HepG2 (cell line): ENCODE results near the gene ATG7. TPM values are rescaled to one million over a fixed set of nuclear protein-coding genes. Genes with fewer than 3 reads are reported as not detected.

Experiments
- FOXK2 ChIP-seq: fragments of 450-650 bp; IDR thresholded peaks from 2 replicates; pipeline ENCODE4 v1.6.1; 2016
- HNRNPH1 ChIP-seq: fragments of 200-400 bp; formaldehyde crosslinking; optimal IDR thresholded peaks from 2 replicates; pipeline ENCODE3; 2017; ENCODE audit warnings: mild to moderate bottlenecking, low read depth, low read length
- MXI1 ChIP-seq: IDR thresholded peaks from 3 replicates; pipeline ENCODE4 v1.6.1; 2012; ENCODE audit warnings: low read depth, low read length, inconsistent platforms, borderline replicate concordance
- RELA ChIP-seq: sonication (generic); formaldehyde crosslinking; IDR thresholded peaks from 2 replicates; pipeline ENCODE4 v1.4.0; 2020; ENCODE audit warnings: missing genetic modification reagents
- RXRA ChIP-seq: sonication (generic); formaldehyde crosslinking; IDR thresholded peaks from 2 replicates; pipeline ENCODE4 v1.5.1; 2020; ENCODE audit warnings: missing genetic modification reagents
- SNAPC2 ChIP-seq: sonication (generic); formaldehyde crosslinking; IDR thresholded peaks from 2 replicates; pipeline ENCODE4 v1.8.1; 2022; ENCODE audit warnings: mild to moderate bottlenecking, missing genetic modification reagents
- ZBTB21 ChIP-seq: sonication (generic); formaldehyde crosslinking; IDR thresholded peaks from 2 replicates; pipeline ENCODE4 v1.4.0; 2020; ENCODE audit warnings: missing genetic modification reagents
- ZKSCAN5 ChIP-seq: sonication (generic); formaldehyde crosslinking; IDR thresholded peaks from 2 replicates; pipeline ENCODE4 v1.5.1; 2020; ENCODE audit warnings: mild to moderate bottlenecking, missing genetic modification reagents
- ZNF431 ChIP-seq: sonication (generic); formaldehyde crosslinking; IDR thresholded peaks from 2 replicates; pipeline ENCODE4 v1.9.0; 2022; ENCODE audit warnings: missing genetic modification reagents, low read depth, mild to moderate bottlenecking, borderline replicate concordance
- ZNF501 ChIP-seq: sonication (generic); formaldehyde crosslinking; IDR thresholded peaks from 2 replicates; pipeline ENCODE4 v1.5.1; 2020; ENCODE audit warnings: mild to moderate bottlenecking, moderate library complexity, missing genetic modification reagents
- polyA plus RNA-seq, 8 experiments: library from polyadenylated mRNA; depleted of rRNA in 3 of 8; stranded (reverse) in 7 of 8; unstranded in 1 of 8; fragments of >200 nt; fragmentation: Illumina TruSeq in 4 of 8; extraction: Trizol in 4 of 8; gene quantifications; 2 replicates each; pipeline versions ENCODE4 v1.2.1 to v1.2.3, GENCODE V29; 2011 to 2016; ENCODE audit warnings: low read depth in 4 of 8, missing spikeins in 1 of 8, mixed read lengths in 1 of 8; ENCODE audit not compliant: insufficient read depth in 1 of 8
- total RNA-seq, 5 experiments: library from RNA; depleted of rRNA; stranded (reverse); fragments of >200 nt; fragmentation: Illumina TruSeq; extraction: Trizol; gene quantifications; 2 replicates each; pipeline ENCODE4 v1.2.3, GENCODE V29; 2016; ENCODE audit warnings: low read depth in 1 of 5
- TF ChIP-seq, protein P1 (sequence below): IDR thresholded peaks from 2 replicates; pipeline ENCODE4 v1.6.1; 2016; ENCODE audit warnings: mild to moderate bottlenecking
- TF ChIP-seq, protein P2 (sequence below): sonication (generic); formaldehyde crosslinking; conservative IDR thresholded peaks from 2 replicates; pipeline ENCODE4 v1.4.0; 2020; ENCODE audit warnings: missing genetic modification reagents
- TF ChIP-seq, protein P3 (sequence below): sonication (generic); formaldehyde crosslinking; IDR thresholded peaks from 2 replicates; pipeline ENCODE4 v1.4.0; 2020; ENCODE audit warnings: missing genetic modification reagents, mild to moderate bottlenecking, borderline replicate concordance
- TF ChIP-seq, protein P4 (sequence below): IDR thresholded peaks from 2 replicates; pipeline ENCODE4 v1.6.1; 2016
- TF ChIP-seq, protein P5 (sequence below), 2 experiments: sonication (generic) in 1 of 2; formaldehyde crosslinking in 1 of 2; IDR thresholded peaks; 2 replicates each; pipeline versions ENCODE4 v1.5.1 to v1.6.1; 2011 to 2020; ENCODE audit warnings: borderline replicate concordance in 1 of 2, low read depth in 1 of 2, low read length in 1 of 2, mild to moderate bottlenecking in 1 of 2, missing genetic modification reagents in 1 of 2, moderate library complexity in 1 of 2

The ATG7 gene
- total and polyA plus RNA-seq, 2 of the 13 experiments (the other 11 are each of a cell fraction or from before 2014, with no cell fraction given) = 7.8 to 22.1 TPM

DNA sequence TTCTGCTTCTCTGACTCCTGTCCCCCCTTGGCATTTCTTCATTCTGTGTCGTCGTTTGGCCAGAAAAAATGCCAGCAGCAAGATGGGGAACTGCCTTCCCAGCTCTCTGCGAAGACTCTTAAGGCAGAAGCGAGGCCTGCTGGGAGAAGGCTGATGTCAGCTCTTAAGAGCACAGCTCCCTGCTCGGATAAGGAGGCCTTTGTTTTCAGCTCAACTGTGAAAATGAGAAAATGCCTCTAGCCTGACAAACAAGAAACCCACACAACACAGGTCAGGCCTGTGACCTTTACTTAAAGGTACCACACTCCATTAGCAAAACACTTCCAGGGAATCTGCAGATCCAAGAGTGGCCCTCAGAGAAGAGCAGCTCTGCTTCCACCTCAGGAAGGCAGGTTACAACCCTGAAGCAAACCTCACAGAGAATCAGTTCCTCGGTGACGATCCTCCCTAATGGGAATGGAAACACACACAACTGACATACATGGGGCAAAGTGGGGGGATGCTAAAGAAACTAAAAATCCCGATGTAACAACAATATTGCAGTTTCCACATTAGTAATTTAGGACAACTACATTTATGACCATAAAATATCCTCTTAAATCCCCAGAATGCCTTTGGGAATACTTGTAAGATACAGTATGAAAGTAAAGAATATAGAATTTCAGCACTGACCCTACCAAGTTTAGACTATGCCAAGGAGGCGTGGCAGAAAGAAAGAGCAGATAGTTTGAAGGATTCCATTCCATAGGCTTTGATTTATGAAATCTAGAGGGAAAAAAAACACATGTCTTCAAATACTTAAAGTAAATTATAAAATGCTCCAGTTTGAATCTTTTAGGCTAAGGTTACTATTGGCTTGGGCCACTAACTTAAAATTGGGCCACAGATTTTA lies 319.4 kb downstream of the ATG7 start (continued):
- TF ChIP-seq, protein P1, sequence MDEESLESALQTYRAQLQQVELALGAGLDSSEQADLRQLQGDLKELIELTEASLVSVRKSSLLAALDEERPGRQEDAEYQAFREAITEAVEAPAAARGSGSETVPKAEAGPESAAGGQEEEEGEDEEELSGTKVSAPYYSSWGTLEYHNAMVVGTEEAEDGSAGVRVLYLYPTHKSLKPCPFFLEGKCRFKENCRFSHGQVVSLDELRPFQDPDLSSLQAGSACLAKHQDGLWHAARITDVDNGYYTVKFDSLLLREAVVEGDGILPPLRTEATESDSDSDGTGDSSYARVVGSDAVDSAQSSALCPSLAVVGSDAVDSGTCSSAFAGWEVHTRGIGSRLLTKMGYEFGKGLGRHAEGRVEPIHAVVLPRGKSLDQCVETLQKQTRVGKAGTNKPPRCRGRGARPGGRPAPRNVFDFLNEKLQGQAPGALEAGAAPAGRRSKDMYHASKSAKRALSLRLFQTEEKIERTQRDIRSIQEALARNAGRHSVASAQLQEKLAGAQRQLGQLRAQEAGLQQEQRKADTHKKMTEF (CRISPR knock-in tag) = no peak
- TF ChIP-seq ZNF501 (CRISPR knock-in tag) (no peak), ZKSCAN5 (CRISPR knock-in tag) (no peak), HNRNPH1 (no peak), MXI1 (no peak), ZNF431 (CRISPR knock-in tag) (no peak), ZBTB21 (CRISPR knock-in tag) (no peak), RXRA (CRISPR knock-in tag) (peak; percentile 17; the same call in 1 of the 2 replicates), RELA (CRISPR knock-in tag) (no peak), FOXK2 (no peak), SNAPC2 (CRISPR knock-in tag) (no peak)
- TF ChIP-seq, protein P2, sequence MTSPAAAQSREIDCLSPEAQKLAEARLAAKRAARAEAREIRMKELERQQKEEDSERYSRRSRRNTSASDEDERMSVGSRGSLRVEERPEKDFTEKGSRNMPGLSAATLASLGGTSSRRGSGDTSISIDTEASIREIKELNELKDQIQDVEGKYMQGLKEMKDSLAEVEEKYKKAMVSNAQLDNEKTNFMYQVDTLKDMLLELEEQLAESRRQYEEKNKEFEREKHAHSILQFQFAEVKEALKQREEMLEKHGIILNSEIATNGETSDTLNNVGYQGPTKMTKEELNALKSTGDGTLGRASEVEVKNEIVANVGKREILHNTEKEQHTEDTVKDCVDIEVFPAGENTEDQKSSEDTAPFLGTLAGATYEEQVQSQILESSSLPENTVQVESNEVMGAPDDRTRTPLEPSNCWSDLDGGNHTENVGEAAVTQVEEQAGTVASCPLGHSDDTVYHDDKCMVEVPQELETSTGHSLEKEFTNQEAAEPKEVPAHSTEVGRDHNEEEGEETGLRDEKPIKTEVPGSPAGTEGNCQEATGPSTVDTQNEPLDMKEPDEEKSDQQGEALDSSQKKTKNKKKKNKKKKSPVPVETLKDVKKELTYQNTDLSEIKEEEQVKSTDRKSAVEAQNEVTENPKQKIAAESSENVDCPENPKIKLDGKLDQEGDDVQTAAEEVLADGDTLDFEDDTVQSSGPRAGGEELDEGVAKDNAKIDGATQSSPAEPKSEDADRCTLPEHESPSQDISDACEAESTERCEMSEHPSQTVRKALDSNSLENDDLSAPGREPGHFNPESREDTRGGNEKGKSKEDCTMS (CRISPR knock-in tag) = no peak
- TF ChIP-seq, protein P3, sequence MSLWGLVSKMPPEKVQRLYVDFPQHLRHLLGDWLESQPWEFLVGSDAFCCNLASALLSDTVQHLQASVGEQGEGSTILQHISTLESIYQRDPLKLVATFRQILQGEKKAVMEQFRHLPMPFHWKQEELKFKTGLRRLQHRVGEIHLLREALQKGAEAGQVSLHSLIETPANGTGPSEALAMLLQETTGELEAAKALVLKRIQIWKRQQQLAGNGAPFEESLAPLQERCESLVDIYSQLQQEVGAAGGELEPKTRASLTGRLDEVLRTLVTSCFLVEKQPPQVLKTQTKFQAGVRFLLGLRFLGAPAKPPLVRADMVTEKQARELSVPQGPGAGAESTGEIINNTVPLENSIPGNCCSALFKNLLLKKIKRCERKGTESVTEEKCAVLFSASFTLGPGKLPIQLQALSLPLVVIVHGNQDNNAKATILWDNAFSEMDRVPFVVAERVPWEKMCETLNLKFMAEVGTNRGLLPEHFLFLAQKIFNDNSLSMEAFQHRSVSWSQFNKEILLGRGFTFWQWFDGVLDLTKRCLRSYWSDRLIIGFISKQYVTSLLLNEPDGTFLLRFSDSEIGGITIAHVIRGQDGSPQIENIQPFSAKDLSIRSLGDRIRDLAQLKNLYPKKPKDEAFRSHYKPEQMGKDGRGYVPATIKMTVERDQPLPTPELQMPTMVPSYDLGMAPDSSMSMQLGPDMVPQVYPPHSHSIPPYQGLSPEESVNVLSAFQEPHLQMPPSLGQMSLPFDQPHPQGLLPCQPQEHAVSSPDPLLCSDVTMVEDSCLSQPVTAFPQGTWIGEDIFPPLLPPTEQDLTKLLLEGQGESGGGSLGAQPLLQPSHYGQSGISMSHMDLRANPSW (CRISPR knock-in tag) = no peak
- TF ChIP-seq, protein P4, sequence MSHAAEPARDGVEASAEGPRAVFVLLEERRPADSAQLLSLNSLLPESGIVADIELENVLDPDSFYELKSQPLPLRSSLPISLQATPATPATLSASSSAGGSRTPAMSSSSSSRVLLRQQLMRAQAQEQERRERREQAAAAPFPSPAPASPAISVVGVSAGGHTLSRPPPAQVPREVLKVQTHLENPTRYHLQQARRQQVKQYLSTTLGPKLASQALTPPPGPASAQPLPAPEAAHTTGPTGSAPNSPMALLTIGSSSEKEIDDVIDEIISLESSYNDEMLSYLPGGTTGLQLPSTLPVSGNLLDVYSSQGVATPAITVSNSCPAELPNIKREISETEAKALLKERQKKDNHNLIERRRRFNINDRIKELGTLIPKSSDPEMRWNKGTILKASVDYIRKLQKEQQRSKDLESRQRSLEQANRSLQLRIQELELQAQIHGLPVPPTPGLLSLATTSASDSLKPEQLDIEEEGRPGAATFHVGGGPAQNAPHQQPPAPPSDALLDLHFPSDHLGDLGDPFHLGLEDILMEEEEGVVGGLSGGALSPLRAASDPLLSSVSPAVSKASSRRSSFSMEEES = no peak
- TF ChIP-seq, protein P5, sequence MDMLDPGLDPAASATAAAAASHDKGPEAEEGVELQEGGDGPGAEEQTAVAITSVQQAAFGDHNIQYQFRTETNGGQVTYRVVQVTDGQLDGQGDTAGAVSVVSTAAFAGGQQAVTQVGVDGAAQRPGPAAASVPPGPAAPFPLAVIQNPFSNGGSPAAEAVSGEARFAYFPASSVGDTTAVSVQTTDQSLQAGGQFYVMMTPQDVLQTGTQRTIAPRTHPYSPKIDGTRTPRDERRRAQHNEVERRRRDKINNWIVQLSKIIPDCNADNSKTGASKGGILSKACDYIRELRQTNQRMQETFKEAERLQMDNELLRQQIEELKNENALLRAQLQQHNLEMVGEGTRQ (IDR thresholded peaks at IDR 0.05; ENCODE audit: low read depth, low read length) = no peak
- TF ChIP-seq, protein P5 (CRISPR knock-in tag; IDR thresholded peaks at IDR 0.05; ENCODE audit: borderline replicate concordance) = no peak
